CD4-positive, alpha-beta T cell treated with Interleukin-15 for 1 hour (primary cell): ENCODE measurements around the gene VTI1B.
"Not testable (repeated sequence)": the region's sequence is repeated elsewhere in the genome, so short reads cannot be mapped to it uniquely, and the experiment has no call there.

ENCODE experiments used
- DNase-seq: peaks from one replicate; pipeline ENCODE4 v3.0.0-alpha.2; 2020

VTI1B gene

DNA sequence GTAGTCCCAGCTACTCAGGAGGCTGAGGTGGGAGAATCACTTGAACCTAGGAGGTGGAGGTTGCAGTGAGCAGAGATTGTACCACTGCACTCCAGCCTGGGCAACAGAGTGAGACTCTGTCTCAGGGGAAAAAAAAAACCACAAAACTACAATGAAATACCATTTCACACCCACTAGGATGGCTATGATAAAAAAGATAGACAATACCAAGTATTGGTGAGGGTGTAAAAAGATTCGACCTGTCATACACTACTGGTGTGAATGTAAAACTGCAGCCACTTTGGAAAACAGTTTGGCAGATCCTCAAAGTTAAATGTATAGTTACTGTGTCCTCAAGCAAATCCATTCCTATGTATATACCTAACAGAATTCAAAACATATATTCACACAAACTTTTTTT lies 48.3 kb downstream of the VTI1B start:
- not testable (repeated sequence) for DNase-seq

DNA sequence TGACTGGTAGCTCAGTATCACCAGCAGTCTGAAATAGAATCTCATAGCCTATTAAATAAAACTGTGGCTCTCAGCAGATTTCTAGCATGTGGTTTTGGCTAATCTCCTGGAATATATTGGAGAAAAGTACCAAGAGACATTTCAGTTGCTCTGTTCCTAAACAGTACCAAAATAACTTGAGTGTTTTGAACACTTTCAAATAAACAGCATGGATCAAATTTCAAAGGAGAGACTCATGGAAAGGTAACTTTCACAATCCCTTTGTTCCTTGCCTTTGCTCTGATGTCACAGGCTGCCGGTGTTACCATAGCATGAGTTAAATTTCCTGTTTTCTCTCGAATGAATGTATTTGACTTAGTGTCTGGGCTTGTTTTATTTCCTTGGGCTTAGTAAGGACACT lies 51.3 kb downstream of the VTI1B start:
- DNase-seq, result no peak

DNA sequence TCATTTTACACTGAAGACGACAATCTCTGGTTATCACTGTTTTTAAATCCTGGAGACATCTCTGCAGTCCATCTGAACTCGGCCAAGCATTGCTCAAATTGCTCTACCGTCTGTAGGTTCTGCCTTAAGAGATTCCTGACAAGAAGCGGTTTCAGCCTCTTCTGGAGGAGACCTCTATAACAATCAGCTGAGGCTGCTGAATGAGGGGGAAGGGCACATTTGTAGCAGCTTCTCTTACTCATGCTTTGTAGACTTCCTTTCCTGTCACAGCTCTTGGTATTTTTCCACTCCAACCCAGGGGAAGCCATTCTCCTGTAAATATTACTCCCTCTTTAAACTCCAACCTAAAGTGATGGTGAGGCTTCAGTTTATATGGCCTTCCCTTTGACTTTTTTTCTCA lies 51.8 kb downstream of the VTI1B start:
- DNase-seq, result no peak

DNA sequence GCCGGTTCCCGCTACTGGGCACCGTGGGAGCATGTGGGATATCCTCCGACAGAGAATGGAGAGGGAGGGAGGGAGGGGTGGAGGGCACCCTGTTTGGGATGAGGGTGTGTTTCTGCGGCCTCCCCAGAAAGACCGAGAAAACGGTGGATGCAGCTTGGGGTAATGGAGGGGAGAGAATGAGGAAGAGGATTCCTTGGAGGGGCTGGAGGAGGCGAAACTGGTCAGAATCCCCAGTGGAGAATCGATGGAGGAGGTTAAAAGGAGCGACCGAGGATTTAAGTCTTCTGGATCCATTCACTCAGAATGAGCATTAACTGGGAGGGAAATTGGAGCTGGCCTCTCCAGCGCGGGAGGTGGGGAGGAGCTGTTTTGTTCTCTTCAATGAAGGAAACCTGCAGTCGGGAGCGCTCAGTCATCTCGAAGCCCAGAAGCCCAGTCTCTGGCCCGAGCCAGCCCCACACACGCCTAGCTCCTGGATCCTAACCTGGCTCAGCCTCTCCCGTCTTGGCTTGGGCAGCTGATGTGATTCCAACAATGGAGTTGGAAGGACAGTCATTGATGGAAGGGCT lies 54.1 kb downstream of the VTI1B start:
- no peak for DNase-seq

DNA sequence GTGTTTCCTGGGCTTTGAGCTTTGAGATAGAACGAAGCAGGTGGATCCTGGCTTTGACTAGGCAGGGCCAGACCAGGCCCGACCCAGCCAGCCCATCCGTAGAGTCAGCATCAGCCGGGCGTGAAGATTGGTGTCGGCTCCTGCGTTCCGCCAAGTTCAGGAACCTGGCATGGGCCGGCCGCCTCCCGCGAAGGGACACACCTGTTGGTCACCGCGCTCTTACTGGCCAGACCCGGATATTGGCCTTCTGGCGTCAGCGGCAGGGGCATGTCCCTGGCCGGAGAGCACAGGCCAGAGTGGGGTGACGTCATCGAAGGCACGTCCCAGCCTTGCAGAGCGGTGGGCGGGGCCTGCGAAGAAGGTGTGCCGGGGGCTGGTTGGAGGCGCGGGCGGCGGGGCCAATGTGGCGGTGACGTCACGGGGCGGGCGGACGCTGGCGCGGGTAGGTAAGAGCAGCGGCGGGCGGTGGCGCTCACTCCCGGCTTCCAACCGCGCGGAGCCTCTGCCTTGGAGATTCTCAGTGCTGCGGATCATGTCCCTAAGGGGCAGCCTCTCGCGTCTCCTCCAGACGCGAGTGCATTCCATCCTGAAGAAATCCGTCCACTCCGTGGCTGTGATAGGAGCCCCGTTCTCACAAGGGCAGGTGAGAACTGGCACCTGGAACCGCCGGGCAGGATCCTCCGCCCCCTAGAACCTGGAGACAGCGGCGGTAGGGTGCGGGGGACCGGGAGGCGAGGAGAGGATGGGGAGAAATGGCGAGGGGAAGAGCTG lies 54.8 kb downstream of the VTI1B start, which contains the start of gene ARG2:
TSS of gene ARG2 (plus strand) at position 475 of the 771 bp plus-strand sequence. CDS start at position 533, 58 bp downstream.
- peak; percentile 98 for DNase-seq

DNA sequence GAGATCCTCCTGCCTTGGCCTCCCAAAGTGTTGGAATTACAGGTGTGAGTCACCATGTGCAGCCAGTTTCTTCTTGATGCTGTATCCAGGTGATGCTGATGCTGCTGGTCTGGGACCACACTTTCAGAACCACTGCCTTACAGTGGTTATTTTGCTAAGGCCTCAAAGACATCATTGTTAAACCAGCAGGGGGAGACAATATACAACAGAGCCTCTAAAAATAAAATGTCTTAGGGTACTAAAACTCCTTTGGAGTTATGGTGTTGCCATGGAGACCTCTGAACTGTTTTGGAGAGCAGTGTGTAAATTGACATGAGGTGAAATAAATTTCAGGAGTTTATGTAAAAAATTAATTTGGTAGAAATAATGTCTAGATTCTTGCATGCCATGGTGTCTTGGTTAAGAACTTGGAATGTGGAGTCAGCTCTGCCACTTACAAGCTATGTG lies 55.8 kb downstream of the VTI1B start:
- DNase-seq, result peak; percentile 46

DNA sequence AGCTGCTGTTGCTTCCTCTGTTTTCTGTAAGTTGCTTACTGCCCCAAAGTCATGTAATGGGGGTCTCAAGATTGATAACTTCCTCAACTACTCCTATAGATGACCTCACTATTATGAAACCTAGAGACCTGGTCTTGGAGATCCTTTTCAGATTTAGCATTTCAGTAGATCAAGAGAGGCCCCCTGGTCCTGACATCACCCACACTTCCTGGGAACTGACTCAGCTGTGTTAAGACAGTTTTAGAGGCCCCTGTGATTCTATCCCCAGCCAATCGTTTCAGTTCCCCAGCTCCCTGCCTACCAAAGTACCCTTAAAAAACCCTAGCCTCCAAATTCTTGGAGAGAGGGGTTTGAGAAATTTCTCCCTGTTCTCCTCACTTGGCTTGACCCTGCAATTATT lies 63.9 kb downstream of the VTI1B start:
- no peak for DNase-seq

DNA sequence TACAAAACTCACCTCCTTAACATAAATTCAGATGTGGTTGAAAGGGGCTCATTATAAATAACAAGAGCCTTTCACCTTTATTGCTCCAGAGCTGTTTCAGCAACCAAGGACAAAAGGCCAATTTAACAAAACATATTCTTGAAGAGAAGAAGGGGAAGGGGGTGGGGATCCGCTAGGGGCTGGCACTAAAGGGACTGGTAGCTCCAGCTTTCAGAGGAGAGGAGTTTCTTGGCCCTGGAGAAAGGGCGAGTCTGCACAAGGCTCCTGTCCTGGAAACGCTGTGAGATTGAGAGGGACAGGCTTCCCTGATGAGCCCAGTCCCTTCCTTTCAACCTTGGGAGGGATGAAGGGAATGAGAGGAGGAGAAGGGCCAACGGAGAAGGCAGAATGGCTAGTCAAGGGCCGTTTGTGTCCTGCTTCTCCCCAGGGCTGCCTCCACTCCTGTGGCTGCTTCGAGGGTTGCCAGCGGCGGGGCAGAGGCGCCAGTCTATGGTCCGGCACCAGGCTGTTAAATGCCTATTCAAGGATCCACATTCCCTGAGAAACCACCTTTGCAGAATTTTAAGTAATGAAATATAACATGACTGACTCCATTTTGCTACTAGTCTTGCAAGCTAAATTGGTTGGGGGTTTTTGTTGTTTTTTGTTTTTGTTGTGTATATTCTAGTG lies 64.7 kb downstream of the VTI1B start:
- DNase-seq, result no peak

DNA sequence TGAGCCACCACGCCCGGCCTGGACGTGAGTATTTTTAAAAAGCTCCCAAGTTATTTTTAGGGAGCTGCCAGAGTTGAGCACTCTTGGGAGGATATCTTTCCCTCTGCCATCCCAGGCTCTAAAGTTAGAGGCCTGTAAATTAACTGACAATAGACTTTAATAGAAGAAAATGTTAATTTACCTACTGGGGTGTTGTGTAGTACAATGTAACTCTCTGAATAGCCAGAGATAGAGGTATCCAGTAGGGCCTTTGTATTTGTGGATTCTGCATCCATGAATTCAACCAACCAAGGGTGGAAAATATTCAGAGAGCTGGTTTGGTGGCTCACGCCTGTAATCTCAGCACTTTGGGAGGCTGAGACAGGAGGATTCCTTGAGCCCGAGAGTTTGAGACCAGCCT lies 66.8 kb downstream of the VTI1B start:
- no peak for DNase-seq

DNA sequence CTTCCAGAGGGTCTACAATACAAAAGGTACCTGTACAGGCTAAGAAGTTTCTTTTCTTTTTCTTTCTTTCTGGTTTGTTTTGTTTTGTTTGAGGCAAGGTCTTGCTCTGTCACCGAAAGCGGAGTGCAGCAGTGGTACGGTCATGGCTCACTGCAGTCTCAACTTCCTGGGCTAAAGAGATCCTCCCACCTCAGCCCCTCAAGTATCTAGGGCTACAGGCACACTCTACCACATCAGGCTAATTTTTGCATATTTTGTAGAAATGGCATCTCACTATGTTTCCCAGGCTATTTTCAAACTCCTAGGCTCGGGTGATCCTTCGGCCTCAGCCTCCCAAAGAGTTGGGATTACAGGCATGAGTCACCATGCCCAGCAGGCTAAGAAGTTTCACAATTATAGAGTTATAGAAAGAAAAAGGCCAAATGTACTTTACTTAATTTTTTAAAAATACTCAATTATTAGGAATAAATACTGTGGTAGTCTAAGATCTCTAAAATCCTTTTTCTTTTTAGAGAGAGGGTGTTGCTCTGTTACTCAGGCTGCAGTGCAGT lies 71.4 kb downstream of the VTI1B start:
- DNase-seq, result peak; percentile 54

DNA sequence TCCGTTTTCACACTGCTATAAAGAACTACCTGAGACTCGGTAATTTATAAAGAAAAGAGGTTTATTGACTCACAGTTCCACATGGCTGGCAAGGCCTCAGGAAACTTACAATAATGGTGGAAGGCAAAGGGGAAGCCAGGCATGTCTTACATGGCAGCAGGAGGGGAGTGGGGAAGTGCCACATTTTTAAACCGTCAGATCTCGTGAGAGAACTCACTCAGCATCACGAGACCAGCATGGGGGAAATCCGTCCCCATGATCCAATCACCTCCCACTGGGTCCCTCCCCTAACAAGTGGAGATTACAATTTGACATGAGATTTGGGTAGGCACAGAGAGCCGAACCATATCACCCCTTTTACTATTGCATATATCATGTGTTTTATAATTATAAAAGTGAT lies 72.4 kb downstream of the VTI1B start:
- no peak for DNase-seq

DNA sequence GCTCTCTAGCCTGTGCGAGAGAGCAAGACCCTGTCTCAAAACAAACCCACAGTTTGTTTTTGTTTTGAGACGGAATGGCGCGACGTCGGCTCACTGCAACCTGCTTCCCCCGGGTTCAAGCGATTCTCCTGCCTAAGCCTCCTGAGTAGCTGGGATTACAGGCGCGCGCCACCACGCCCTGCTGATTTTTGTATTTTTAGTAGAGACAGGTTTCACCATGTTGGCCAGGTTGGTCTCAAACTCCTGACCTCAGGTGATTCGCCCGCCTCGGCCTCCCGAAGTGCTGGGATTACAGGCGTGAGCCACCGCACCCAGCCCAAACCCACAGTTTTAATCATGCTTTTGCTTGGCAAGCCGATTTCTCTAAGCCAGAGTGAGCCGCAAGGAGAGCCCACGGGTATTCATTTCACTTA lies 73.9 kb downstream of the VTI1B start:
- DNase-seq, result not testable (repeated sequence)

DNA sequence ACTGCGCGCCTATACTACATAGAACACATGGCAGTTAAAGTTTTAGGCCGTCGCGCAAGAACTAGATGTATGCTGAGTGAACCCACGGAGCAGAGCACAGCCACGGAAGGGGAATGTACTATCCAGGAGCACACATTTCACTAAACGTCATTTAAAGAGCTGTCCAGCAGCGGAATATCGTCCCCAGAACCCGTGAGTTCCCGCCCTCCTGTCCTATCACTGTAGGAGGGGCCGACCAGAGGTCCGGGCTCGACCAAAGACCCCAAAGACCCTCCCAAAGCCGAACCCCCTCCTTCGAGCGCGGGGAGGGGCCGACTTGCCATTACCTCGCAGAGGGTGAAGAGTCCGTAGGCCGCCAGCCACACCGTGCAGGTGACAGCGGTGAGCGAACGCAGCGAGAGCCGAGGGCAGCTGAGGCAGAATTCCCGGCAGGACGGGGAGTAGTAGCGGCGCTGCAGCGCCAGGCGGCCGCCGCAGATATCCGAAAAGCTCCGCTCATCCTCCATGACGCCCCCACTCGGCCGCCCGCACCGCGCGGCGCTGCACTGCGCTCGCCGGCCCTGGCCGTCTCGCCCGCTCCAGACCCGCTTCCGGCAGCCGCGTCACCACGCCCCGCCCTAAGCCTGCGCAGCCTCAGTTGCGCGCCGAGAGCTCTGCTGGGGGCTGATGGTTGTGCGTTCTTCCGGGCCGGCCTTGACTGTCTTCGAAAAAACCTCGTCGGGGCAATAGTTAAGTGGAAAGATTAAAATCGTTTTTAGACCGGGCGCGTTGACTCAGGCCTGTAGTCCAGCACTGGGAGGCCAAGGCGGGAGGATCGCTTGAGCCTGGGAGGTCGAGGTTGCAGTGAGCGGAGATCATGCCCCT lies 74.5 kb downstream of the VTI1B start, which contains the start of gene PIGH:
TSS of gene PIGH (minus strand) at position 571 of the 864 bp plus-strand sequence. CDS start at position 506, 65 bp downstream.
- peak; percentile 94 for DNase-seq
